ENCODE data around the gene HJV.
A peak's percentile ranks its signal among the peaks of the same experiment; 100 is the strongest.

HJV gene

GRCh38 chr1:145997718-145998023 is 23.9 kb downstream of the HJV start:
- Histone ChIP-seq H3K9me3 (ENCODE audit: control insufficient read depth, low read length) (no peaks in the 10 kb centered on the region), H3K36me3 (ENCODE audit: control insufficient read depth, insufficient read depth, low read length) (peaks cover 30% of the 10 kb centered on the region), H3K4me3 (ENCODE audit: extremely low read depth, insufficient read depth, low read length, poor library complexity, severe bottlenecking) (no peak overlapping the region), H3K4me1 (ENCODE audit: control insufficient read depth, insufficient read depth, low read length, poor library complexity, severe bottlenecking) (peaks cover 25% of the 10 kb centered on the region), H3K27ac (ENCODE audit: low read depth, low read length, severe bottlenecking) (peak overlapping the region; percentile 45)
- WGBS, 2 experiments (ENCODE audit: insufficient coverage in 2 of 2): no CpG with 5 or more reads among the region's 3 CpGs

GRCh38 chr1:145997016-145997717 is 24.4 kb downstream of the HJV start:
- Histone ChIP-seq H3K36me3 (ENCODE audit: control insufficient read depth, insufficient read depth, low read length) (peaks cover 35% of the 10 kb centered on the region), H3K27ac (ENCODE audit: low read depth, low read length, severe bottlenecking) (peak overlapping the region; percentile 84), H3K4me1 (ENCODE audit: control insufficient read depth, insufficient read depth, low read length, poor library complexity, severe bottlenecking) (peaks cover 29% of the 10 kb centered on the region), H3K9me3 (ENCODE audit: control insufficient read depth, low read length) (no peaks in the 10 kb centered on the region), H3K4me3 (ENCODE audit: extremely low read depth, insufficient read depth, low read length, poor library complexity, severe bottlenecking) (peak overlapping the region; percentile 77)
- 42 to 49% methylated on average over 7 to 8 of the region's 12 CpGs for WGBS, 2 experiments (ENCODE audit: insufficient coverage in 2 of 2)

GRCh38 chr1:145996433-145997015 is 25.0 kb downstream of the HJV start, which contains the start of gene TXNIP:
Gene TXNIP (minus strand): TSS chr1:145996579. CDS start chr1:145996266, 313 bp downstream.
- Histone ChIP-seq H3K36me3 (ENCODE audit: control insufficient read depth, insufficient read depth, low read length) (peaks cover 35% of the 10 kb centered on the region), H3K9me3 (ENCODE audit: control insufficient read depth, low read length) (no peaks in the 10 kb centered on the region), H3K4me3 (ENCODE audit: extremely low read depth, insufficient read depth, low read length, poor library complexity, severe bottlenecking) (peak within 1 kb of the TSS; percentile 77), H3K27ac (ENCODE audit: low read depth, low read length, severe bottlenecking) (peak within 1 kb of the TSS; percentile 84), H3K4me1 (ENCODE audit: control insufficient read depth, insufficient read depth, low read length, poor library complexity, severe bottlenecking) (peaks cover 29% of the 10 kb centered on the region)
- WGBS, 2 experiments (ENCODE audit: insufficient coverage in 2 of 2): 1 to 9% methylated on average over 12 to 28 of the region's 30 CpGs

- Histone ChIP-seq H3K27ac (ENCODE audit: low read depth, low read length, severe bottlenecking) (peak overlapping the region; percentile 84), H3K9me3 (ENCODE audit: control insufficient read depth, low read length) (no peaks in the 10 kb centered on the region), H3K36me3 (ENCODE audit: control insufficient read depth, insufficient read depth, low read length) (peaks cover 35% of the 10 kb centered on the region), H3K4me3 (ENCODE audit: extremely low read depth, insufficient read depth, low read length, poor library complexity, severe bottlenecking) (peak overlapping the region; percentile 77), H3K4me1 (ENCODE audit: control insufficient read depth, insufficient read depth, low read length, poor library complexity, severe bottlenecking) (peaks cover 29% of the 10 kb centered on the region)
- 6 to 10% methylated on average over 7 of the region's 13 CpGs for WGBS, 2 experiments (ENCODE audit: insufficient coverage in 2 of 2)
Observed at GRCh38 chr1:145995964-145996432, 25.5 kb downstream of the HJV start.

GRCh38 chr1:145995148-145995881 is 26.2 kb downstream of the HJV start:
- peaks cover 35% of the 10 kb centered on the region for H3K36me3 ChIP-seq (ENCODE audit: control insufficient read depth, insufficient read depth, low read length)
- peak overlapping the region; percentile 77 for H3K4me3 ChIP-seq (ENCODE audit: extremely low read depth, insufficient read depth, low read length, poor library complexity, severe bottlenecking)
- no peak overlapping the region for H3K27ac ChIP-seq (ENCODE audit: low read depth, low read length, severe bottlenecking)
- peaks cover 29% of the 10 kb centered on the region for H3K4me1 ChIP-seq (ENCODE audit: control insufficient read depth, insufficient read depth, low read length, poor library complexity, severe bottlenecking)
- 40 to 94% methylated on average over 1 to 3 of the region's 8 CpGs for WGBS, 2 experiments (ENCODE audit: insufficient coverage in 2 of 2)
- H3K9me3 ChIP-seq (ENCODE audit: control insufficient read depth, low read length): no peaks in the 10 kb centered on the region

- Histone ChIP-seq H3K27ac (ENCODE audit: low read depth, low read length, severe bottlenecking) (no peak overlapping the region), H3K4me1 (ENCODE audit: control insufficient read depth, insufficient read depth, low read length, poor library complexity, severe bottlenecking) (peaks cover 29% of the 10 kb centered on the region), H3K36me3 (ENCODE audit: control insufficient read depth, insufficient read depth, low read length) (peaks cover 35% of the 10 kb centered on the region), H3K9me3 (ENCODE audit: control insufficient read depth, low read length) (no peaks in the 10 kb centered on the region), H3K4me3 (ENCODE audit: extremely low read depth, insufficient read depth, low read length, poor library complexity, severe bottlenecking) (peak overlapping the region; percentile 77)
- 95 to 97% methylated on average over 7 to 8 of the region's 10 CpGs for WGBS, 2 experiments (ENCODE audit: insufficient coverage in 2 of 2)
Observed at GRCh38 chr1:145994391-145995120, 27.0 kb downstream of the HJV start.

- no peaks in the 10 kb centered on the region for H3K9me3 ChIP-seq (ENCODE audit: control insufficient read depth, low read length)
- peak overlapping the region; percentile 77 for H3K4me3 ChIP-seq (ENCODE audit: extremely low read depth, insufficient read depth, low read length, poor library complexity, severe bottlenecking)
- H3K4me1 ChIP-seq (ENCODE audit: control insufficient read depth, insufficient read depth, low read length, poor library complexity, severe bottlenecking): peaks cover 30% of the 10 kb centered on the region
- WGBS, 2 experiments (ENCODE audit: insufficient coverage in 2 of 2): 100% methylated on average over 3 to 5 of the region's 6 CpGs
- no peak overlapping the region for H3K27ac ChIP-seq (ENCODE audit: low read depth, low read length, severe bottlenecking)
- peaks cover 35% of the 10 kb centered on the region for H3K36me3 ChIP-seq (ENCODE audit: control insufficient read depth, insufficient read depth, low read length)
Observed at GRCh38 chr1:145993618-145994390, 27.7 kb downstream of the HJV start.

- no peaks in the 10 kb centered on the region for H3K9me3 ChIP-seq (ENCODE audit: control insufficient read depth, low read length)
- peak overlapping the region; percentile 37 for H3K27ac ChIP-seq (ENCODE audit: low read depth, low read length, severe bottlenecking)
- WGBS, 2 experiments (ENCODE audit: insufficient coverage in 2 of 2): 95 to 100% methylated on average over 1 to 4 of the region's 5 CpGs
- H3K4me3 ChIP-seq (ENCODE audit: extremely low read depth, insufficient read depth, low read length, poor library complexity, severe bottlenecking): peak overlapping the region; percentile 77
- peaks cover 35% of the 10 kb centered on the region for H3K36me3 ChIP-seq (ENCODE audit: control insufficient read depth, insufficient read depth, low read length)
- H3K4me1 ChIP-seq (ENCODE audit: control insufficient read depth, insufficient read depth, low read length, poor library complexity, severe bottlenecking): peaks cover 29% of the 10 kb centered on the region
Observed at GRCh38 chr1:145992958-145993617, 28.4 kb downstream of the HJV start.

GRCh38 chr1:145992502-145992936 is 29.0 kb downstream of the HJV start:
- Histone ChIP-seq H3K27ac (ENCODE audit: low read depth, low read length, severe bottlenecking) (peak overlapping the region; percentile 37), H3K36me3 (ENCODE audit: control insufficient read depth, insufficient read depth, low read length) (peaks cover 35% of the 10 kb centered on the region), H3K4me3 (ENCODE audit: extremely low read depth, insufficient read depth, low read length, poor library complexity, severe bottlenecking) (peak overlapping the region; percentile 77)

More at GRCh38 chr1:145992502-145992936, 29.0 kb downstream of the HJV start:
- WGBS, 2 experiments (ENCODE audit: insufficient coverage in 2 of 2): no CpG with 5 or more reads among the region's 1 CpG
- H3K9me3 ChIP-seq (ENCODE audit: control insufficient read depth, low read length): no peaks in the 10 kb centered on the region
- H3K4me1 ChIP-seq (ENCODE audit: control insufficient read depth, insufficient read depth, low read length, poor library complexity, severe bottlenecking): peaks cover 23% of the 10 kb centered on the region
